ENCODE data around the gene P4HA2.

DNA sequence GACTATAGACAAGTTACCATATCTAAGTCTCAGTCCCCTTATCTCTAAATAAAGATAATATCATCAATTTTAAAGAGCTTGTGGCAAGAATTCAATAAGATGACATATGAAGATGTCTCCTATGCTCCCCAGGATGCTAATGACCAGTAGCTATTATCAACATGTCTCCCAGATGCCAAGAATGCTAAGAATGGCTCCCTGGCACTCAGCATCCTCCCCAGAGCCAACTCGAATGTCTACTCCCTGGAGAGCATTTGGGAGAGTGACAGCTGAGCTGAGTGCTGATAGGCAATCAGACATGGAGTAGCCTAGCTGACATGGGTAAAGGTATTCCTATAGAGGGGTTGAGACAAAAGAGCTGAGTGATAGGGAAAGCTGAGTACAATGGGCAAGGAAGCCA is 15.9 kb downstream of the P4HA2 start:
- TF ChIP-seq, protein P1, sequence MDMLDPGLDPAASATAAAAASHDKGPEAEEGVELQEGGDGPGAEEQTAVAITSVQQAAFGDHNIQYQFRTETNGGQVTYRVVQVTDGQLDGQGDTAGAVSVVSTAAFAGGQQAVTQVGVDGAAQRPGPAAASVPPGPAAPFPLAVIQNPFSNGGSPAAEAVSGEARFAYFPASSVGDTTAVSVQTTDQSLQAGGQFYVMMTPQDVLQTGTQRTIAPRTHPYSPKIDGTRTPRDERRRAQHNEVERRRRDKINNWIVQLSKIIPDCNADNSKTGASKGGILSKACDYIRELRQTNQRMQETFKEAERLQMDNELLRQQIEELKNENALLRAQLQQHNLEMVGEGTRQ (IDR thresholded peaks at IDR 0.05; ENCODE audit: low read length) = no peak
- TF ChIP-seq, protein P2, sequence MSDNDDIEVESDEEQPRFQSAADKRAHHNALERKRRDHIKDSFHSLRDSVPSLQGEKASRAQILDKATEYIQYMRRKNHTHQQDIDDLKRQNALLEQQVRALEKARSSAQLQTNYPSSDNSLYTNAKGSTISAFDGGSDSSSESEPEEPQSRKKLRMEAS (IDR thresholded peaks at IDR 0.05) = no peak
- TF ChIP-seq CHD2 (IDR thresholded peaks at IDR 0.05; ENCODE audit: low read length) (no peak), POLR2A (IDR thresholded peaks at IDR 0.05; ENCODE audit: control extremely low read depth in 1 of 2, low read depth in 2 of 2, low read length in 2 of 2) (no peak), EP300 (IDR thresholded peaks at IDR 0.05; ENCODE audit: borderline replicate concordance in 1 of 2, low read depth in 2 of 2, low read length in 2 of 2) (no peak)
- TF ChIP-seq, protein P3, sequence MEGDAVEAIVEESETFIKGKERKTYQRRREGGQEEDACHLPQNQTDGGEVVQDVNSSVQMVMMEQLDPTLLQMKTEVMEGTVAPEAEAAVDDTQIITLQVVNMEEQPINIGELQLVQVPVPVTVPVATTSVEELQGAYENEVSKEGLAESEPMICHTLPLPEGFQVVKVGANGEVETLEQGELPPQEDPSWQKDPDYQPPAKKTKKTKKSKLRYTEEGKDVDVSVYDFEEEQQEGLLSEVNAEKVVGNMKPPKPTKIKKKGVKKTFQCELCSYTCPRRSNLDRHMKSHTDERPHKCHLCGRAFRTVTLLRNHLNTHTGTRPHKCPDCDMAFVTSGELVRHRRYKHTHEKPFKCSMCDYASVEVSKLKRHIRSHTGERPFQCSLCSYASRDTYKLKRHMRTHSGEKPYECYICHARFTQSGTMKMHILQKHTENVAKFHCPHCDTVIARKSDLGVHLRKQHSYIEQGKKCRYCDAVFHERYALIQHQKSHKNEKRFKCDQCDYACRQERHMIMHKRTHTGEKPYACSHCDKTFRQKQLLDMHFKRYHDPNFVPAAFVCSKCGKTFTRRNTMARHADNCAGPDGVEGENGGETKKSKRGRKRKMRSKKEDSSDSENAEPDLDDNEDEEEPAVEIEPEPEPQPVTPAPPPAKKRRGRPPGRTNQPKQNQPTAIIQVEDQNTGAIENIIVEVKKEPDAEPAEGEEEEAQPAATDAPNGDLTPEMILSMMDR (IDR thresholded peaks at IDR 0.05; ENCODE audit: control extremely low read depth in 1 of 3, insufficient read depth in 1 of 3, low read depth in 1 of 3, low read length in 3 of 3) = no peak

Data from H1 (cell line).